Mammary epithelial cell (primary cell): ENCODE results near the gene SPACA1.

Experiments
- CTCF ChIP-seq, 2 donors: IDR thresholded peaks in 1 of 2; conservative IDR thresholded peaks in 1 of 2; 2 replicates each; pipeline ENCODE4 v1.5.1; 2011 to 2012; ENCODE audit warnings: inconsistent platforms in 2 of 2, low read length in 2 of 2, mild to moderate bottlenecking in 2 of 2, control low read depth in 1 of 2, low read depth in 1 of 2; ENCODE audit not compliant: insufficient read depth in 1 of 2; ENCODE audit errors: extremely low read depth in 1 of 2
- EZH2 ChIP-seq: IDR thresholded peaks from 2 replicates; pipeline ENCODE4 v1.6.1; 2012; ENCODE audit warnings: low read length, inconsistent platforms, borderline replicate concordance

- TF ChIP-seq CTCF (conservative IDR thresholded peaks at IDR 0.05 in 1 of 2, IDR thresholded peaks at IDR 0.05 in 1 of 2; ENCODE audit: extremely low read depth in 1 of 2, insufficient read depth in 1 of 2, low read depth in 1 of 2, low read length in 2 of 2) (no peak), EZH2 (no peak)
Observed at GRCh38 chr6:88111991-88112390, 64.3 kb downstream of the SPACA1 start.
